GM12878 (cell line): Measurements from ENCODE around the gene TTYH1. TPM values are rescaled to one million over a fixed set of nuclear protein-coding genes. Genes with fewer than 3 reads are reported as not detected.
A peak's percentile ranks its signal among the peaks of the same experiment; 100 is the strongest.

ENCODE experiments used
- ATAC-seq: fragments of 200-7000 bp; cut with Tn5 transposase; 3 replicates; pipeline ENCODE4 v1.9.1; 2020; ENCODE audit warnings: mild to moderate bottlenecking, moderate library complexity
- BruUV-seq: library from RNA; stranded (reverse); fragments of 400-500 nt; replicated peaks from 2 replicates; lab custom pipeline; 2021; lab: Mats Ljungman, UMichigan
- CTCF ChIA-PET: fragments of 300-600 bp; sonication (Branson Sonifier 250); formaldehyde crosslinking; extraction: SDS; loops from one replicate; lab custom pipeline; 2021; ENCODE audit warnings: inconsistent platforms; lab: Yijun Ruan, JAX
- POLR2A ChIA-PET: fragments of 350-600 bp; formaldehyde crosslinking; extraction: SDS; loops from one replicate; lab custom pipeline; 2021; ENCODE audit warnings: inconsistent platforms; lab: Charles Lee
- RAD21 ChIA-PET: fragments of 300-600 bp; sonication (Branson Sonifier 250); formaldehyde crosslinking; loops from one replicate; lab custom pipeline; 2023; ENCODE audit warnings: antibody characterized with exemption; ENCODE audit not compliant: unreplicated experiment; lab: Charles Lee
- SMC1A ChIA-PET: fragments of 300-600 bp; sonication (Branson Sonifier 250); formaldehyde crosslinking; loops from one replicate; lab custom pipeline; 2023; ENCODE audit not compliant: unreplicated experiment, uncharacterized antibody; lab: Charles Lee
- DNase-seq: peaks from one replicate; pipeline ENCODE4 v3.0.0-alpha.2; 2011; ENCODE audit warnings: low read depth, low spot score
- FAIRE-seq: peaks from 3 replicates; lab custom pipeline; 2011; peaks lifted over from hg19 to GRCh38; lab: Jason Lieb, UNC
- H2AFZ ChIP-seq: 2 replicates; pipeline ENCODE4 v1.6.0; 2011; ENCODE audit warnings: low read depth, low read length, control low read depth; ENCODE audit not compliant: control insufficient read depth
- H3K27ac ChIP-seq: 2 replicates; pipeline ENCODE4 v1.5.1; 2011; ENCODE audit warnings: control low read depth; ENCODE audit not compliant: control insufficient read depth, insufficient read depth
- H3K27me3 ChIP-seq, 2 experiments: replicated peaks in 1 of 2; 2 replicates each; pipeline versions ENCODE4 v1.6.0 to v1.6.1; 2011; ENCODE audit warnings: low read length in 1 of 2; ENCODE audit not compliant: control insufficient read depth in 2 of 2, insufficient read depth in 2 of 2
- H3K36me3 ChIP-seq, 2 experiments: 2 replicates each; pipeline ENCODE4 v1.5.1; 2011; ENCODE audit warnings: low read length in 1 of 2; ENCODE audit not compliant: control insufficient read depth in 2 of 2, insufficient read depth in 2 of 2
- H3K4me1 ChIP-seq: 2 replicates; pipeline ENCODE4 v1.6.1; 2011; ENCODE audit warnings: mild to moderate bottlenecking, low read length, moderate library complexity, mixed read lengths; ENCODE audit not compliant: control insufficient read depth, insufficient read depth
- H3K4me2 ChIP-seq: 2 replicates; pipeline ENCODE4 v1.6.0; 2011; ENCODE audit warnings: control low read depth; ENCODE audit not compliant: control insufficient read depth, insufficient read depth
- H3K4me3 ChIP-seq: fragments of 200-600 bp; sonication (generic); 2 replicates; pipeline ENCODE4 v1.5.1; 2016
- H3K79me2 ChIP-seq: 2 replicates; pipeline ENCODE4 v1.6.0; 2011; ENCODE audit warnings: low read length; ENCODE audit not compliant: control insufficient read depth, insufficient read depth
- H3K9ac ChIP-seq: 2 replicates; pipeline ENCODE4 v1.8.0; 2011; ENCODE audit warnings: low read length, control low read depth, mixed read lengths; ENCODE audit not compliant: control insufficient read depth, insufficient read depth
- H3K9me3 ChIP-seq: replicated peaks from 3 replicates; pipeline ENCODE4 v1.5.1; 2011; ENCODE audit warnings: mild to moderate bottlenecking, low read length; ENCODE audit not compliant: control insufficient read depth, insufficient read depth
- H4K20me1 ChIP-seq: 2 replicates; pipeline ENCODE4 v1.6.0; 2011; ENCODE audit not compliant: control insufficient read depth, insufficient read depth
- ETV6 ChIP-seq, 2 experiments: fragments of 450-650 bp in 1 of 2; IDR thresholded peaks in 1 of 2; conservative IDR thresholded peaks in 1 of 2; 2 replicates each; pipeline ENCODE4 v1.6.1; 2014; ENCODE audit warnings: antibody characterized with exemption in 1 of 2, borderline replicate concordance in 1 of 2, low read depth in 1 of 2, mild to moderate bottlenecking in 1 of 2, moderate library complexity in 1 of 2
- JUNB ChIP-seq: IDR thresholded peaks from 2 replicates; pipeline ENCODE4 v1.6.1; 2016; ENCODE audit warnings: antibody characterized with exemption, mild to moderate bottlenecking
- NKRF ChIP-seq: fragments of 450-650 bp; conservative IDR thresholded peaks from 2 replicates; pipeline ENCODE4 v1.6.1; 2017; ENCODE audit warnings: mild to moderate bottlenecking, moderate library complexity
- POLR2A ChIP-seq: IDR thresholded peaks from 2 replicates; pipeline ENCODE4 v1.6.1; 2011; ENCODE audit warnings: low read depth, mild to moderate bottlenecking, low read length
- POLR2AphosphoS5 ChIP-seq: IDR thresholded peaks from 2 replicates; pipeline ENCODE4 v1.6.1; 2011; ENCODE audit warnings: mild to moderate bottlenecking, low read length, inconsistent platforms
- WGBS: methylation state at CpG from one replicate; pipeline ENCODE4 v1.1.6; 2016; ENCODE audit warnings: low lambda C conversion rate; ENCODE audit not compliant: insufficient replicate concordance, insufficient coverage; ENCODE audit errors: missing lambda C conversion rate; 5-methylcytosine and 5-hydroxymethylcytosine counted together
- in situ Hi-C: fragments of 300-500 bp; cut with MboI; formaldehyde crosslinking; loops from 9 replicates; pipeline ENCODE4 v1.14.3; 2018; ENCODE audit warnings: mixed read lengths
- intact Hi-C: fragments of 100-400 bp; cut with micrococcal nuclease; formaldehyde crosslinking; loops from one replicate; pipeline ENCODE4 v1.14.2; 2022; ENCODE audit not compliant: unreplicated experiment
- polyA plus RNA-seq, 11 experiments: library from polyadenylated mRNA; depleted of rRNA in 4 of 11; unstranded in 6 of 11; stranded (reverse) in 5 of 11; fragments of >200 nt; fragmentation: Nextera tagmentation in 4 of 11; fragmentation: Illumina TruSeq in 1 of 11; extraction: Ambion mirVana in 4 of 11; extraction: Trizol in 1 of 11; gene quantifications; 1 replicate in 1 of 11; 2 replicates in 10 of 11; pipeline versions ENCODE4 v1.2.1 to v1.2.3, GENCODE V29; 2011 to 2016; ENCODE audit warnings: inconsistent platforms in 2 of 11, missing spikeins in 2 of 11, low read depth in 1 of 11
- total RNA-seq, 4 experiments: library from RNA; depleted of rRNA in 3 of 4; stranded (reverse); fragments of >200 nt in 3 of 4; fragmentation: Illumina TruSeq in 1 of 4; extraction: Trizol in 1 of 4; gene quantifications; 2 replicates each; pipeline versions ENCODE4 v1.2.1 to v1.2.3, GENCODE V29; 2013 to 2021

TTYH1 gene
- total and polyA plus RNA-seq, 10 of the 15 experiments (the other 5 are each of a cell fraction or from before 2014, with no cell fraction given), result 0.01 to 0.36 (median 0.09) TPM; not detected in 3

GRCh38 chr19:54460230-54461005 lies 45.2 kb downstream of the TTYH1 start (continued):
- TF ChIP-seq ETV6 (conservative IDR thresholded peaks at IDR 0.05 in 1 of 2, IDR thresholded peaks at IDR 0.05 in 1 of 2; ENCODE audit: borderline replicate concordance in 1 of 2, low read depth in 1 of 2), result no peak
- TF ChIP-seq NKRF, result no peak
- TF ChIP-seq, all 136 proteins: peak for 0

GRCh38 chr19:54461210-54461609 lies 45.9 kb downstream of the TTYH1 start:
- H3K36me3 ChIP-seq, result peaks cover 11 to 46% of the 10 kb centered on the region in 2 experiments
- in situ Hi-C loops, result loop anchor here (10.0 kb wide), 1 partner anchor 1194 kb away; the partner anchor contains the start of gene U2AF2

More at GRCh38 chr19:54461210-54461609, 45.9 kb downstream of the TTYH1 start:
- no peak overlapping the region for H3K4me2 ChIP-seq
- peaks cover 14% of the 10 kb centered on the region for H3K79me2 ChIP-seq
- H3K27me3 ChIP-seq, result no peaks in the 10 kb centered on the region
- no peak overlapping the region for H3K9ac ChIP-seq
- ChIA-PET RAD21 (no interaction called here), SMC1A (interaction anchor here (0.5 kb wide), 1 partner anchor 1129 kb away, joined by 3 read pairs; no protein-coding TSS in a partner anchor), CTCF (no interaction called here), POLR2A (interaction anchor here (0.7 to 1.7 kb wide), 2 partner anchors 13 to 1184 kb away, joined by 3 to 13 read pairs; partner anchors contain the start of gene LENG8)
- WGBS, result 87% methylated on average over 27 of the region's 27 CpGs
- H3K4me1 ChIP-seq, result peaks cover 12% of the 10 kb centered on the region
- TSS peak; percentile 80 for BruUV-seq
- no peak for ATAC-seq
- no peak overlapping the region for H2AFZ ChIP-seq
- H4K20me1 ChIP-seq, result no peaks in the 10 kb centered on the region
- DNase-seq, result no peak
- no peak for FAIRE-seq
- peak; percentile 50; the same call in 1 of the 2 replicates for TF ChIP-seq POLR2A
- TF ChIP-seq POLR2AphosphoS5, result peak; percentile 21; the same call in 1 of the 2 replicates
- no peak for TF ChIP-seq JUNB
- H3K4me3 ChIP-seq, result no peak overlapping the region
- no peak overlapping the region for H3K27ac ChIP-seq
- intact Hi-C loops, result no loop called here
- H3K9me3 ChIP-seq, result no peaks in the 10 kb centered on the region
